ENCODE measurements around the gene SHD.
"Not testable (repeated sequence)": the region's sequence is repeated elsewhere in the genome, so short reads cannot be mapped to it uniquely, and the experiment has no call there.

The SHD gene

DNA sequence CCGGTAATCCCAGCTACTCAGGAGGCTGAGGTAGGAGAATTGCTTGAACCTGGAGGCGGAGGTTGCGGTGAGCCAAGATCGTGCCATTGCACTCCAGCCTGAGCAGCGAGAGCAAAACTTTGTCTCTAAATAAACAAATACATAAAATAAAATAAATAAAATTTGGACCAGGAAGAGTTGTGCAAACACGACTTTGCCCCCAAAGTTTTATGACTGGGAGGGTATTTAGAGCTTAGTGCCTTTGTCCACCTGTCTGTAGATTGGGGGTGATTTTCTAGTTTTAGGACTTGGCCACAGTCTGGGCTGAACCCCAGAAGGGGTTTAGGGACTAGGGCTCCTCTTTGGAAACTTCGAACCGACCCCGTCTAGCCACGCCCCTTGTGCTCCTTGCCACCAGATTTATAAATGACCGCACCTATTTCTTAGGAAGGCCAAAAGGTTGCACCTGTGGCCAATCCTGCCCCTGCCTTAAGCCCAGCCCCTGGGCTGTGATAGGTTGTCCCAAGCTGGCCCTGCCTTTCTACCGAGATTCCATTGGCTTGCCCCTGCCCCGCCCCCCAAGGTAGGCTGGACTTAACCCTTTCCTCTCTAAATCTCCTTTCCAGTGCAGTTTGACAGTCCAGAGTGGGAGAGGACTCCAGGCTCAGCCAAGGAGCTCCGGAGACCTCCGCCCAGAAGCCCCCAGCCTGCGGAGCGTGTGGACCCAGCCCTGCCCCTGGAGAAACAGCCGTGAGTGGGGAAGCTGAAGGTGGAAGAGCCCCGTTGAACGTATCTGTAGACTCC lies 5.3 kb downstream of the SHD start:
- H4K8ac ChIP-seq (ENCODE audit: low read depth, low read length): no peak overlapping the region
- H2AK5ac ChIP-seq (ENCODE audit: low read depth, low read length): no peak overlapping the region
- no peaks in the 10 kb centered on the region for H3K9me3 ChIP-seq (replicated peaks in 1 of 2; ENCODE audit: control insufficient read depth in 2 of 2, insufficient read depth in 1 of 2, low read depth in 1 of 2, low read length in 2 of 2)
- H2BK5ac ChIP-seq (ENCODE audit: low read length): no peak overlapping the region
- H3K14ac ChIP-seq (ENCODE audit: low read length): no peak overlapping the region
- H2BK120ac ChIP-seq (ENCODE audit: low read depth, low read length): no peak overlapping the region
- no peak overlapping the region for H2AFZ ChIP-seq (ENCODE audit: low read length)
- no peak overlapping the region for H4K91ac ChIP-seq (ENCODE audit: low read depth, low read length, poor library complexity)
- peaks cover 1 to 3% of the 10 kb centered on the region in 2 donors for H3K4me1 ChIP-seq (ENCODE audit: control insufficient read depth in 2 of 2, insufficient read depth in 1 of 2, low read depth in 1 of 2, low read length in 2 of 2)
- no peaks in the 10 kb centered on the region for H3K79me1 ChIP-seq (ENCODE audit: low read depth, low read length)
- peaks cover 0 to 37% of the 10 kb centered on the region in 2 donors for H3K36me3 ChIP-seq (replicated peaks in 1 of 2; ENCODE audit: control insufficient read depth in 2 of 2, insufficient read depth in 2 of 2, low read length in 2 of 2)
- no peak overlapping the region for H3K9ac ChIP-seq (ENCODE audit: low read depth, low read length, poor library complexity)
- WGBS, 2 donors (ENCODE audit: extremely low coverage in 2 of 2, insufficient read length in 2 of 2, insufficient replicate concordance in 1 of 2): no CpG with 5 or more reads among the region's 20 CpGs
- H3K4me3 ChIP-seq (ENCODE audit: low read length in 2 of 2): no peak overlapping the region
- peak overlapping the region; percentile 33 for H3K4me2 ChIP-seq (ENCODE audit: insufficient read depth, low read length, poor library complexity, severe bottlenecking)
- H3K27me3 ChIP-seq (ENCODE audit: control insufficient read depth in 3 of 3, insufficient read depth in 3 of 3, low read depth in 1 of 3, low read length in 3 of 3): peaks cover 0 to 32% (median 11%) of the 10 kb centered on the region in 3 experiments
- H3K23ac ChIP-seq (ENCODE audit: low read depth, low read length, poor library complexity): no peak overlapping the region
- H2BK12ac ChIP-seq (ENCODE audit: low read length): no peak overlapping the region
- no peak overlapping the region for H2BK15ac ChIP-seq (ENCODE audit: low read length)
- peak overlapping the region; percentile 28 for H3K18ac ChIP-seq (ENCODE audit: low read length)
- no peak overlapping the region for H3K27ac ChIP-seq (replicated peaks; ENCODE audit: low read length)
- DNase-seq (ENCODE audit: low spot score): no peak
- H3K4ac ChIP-seq (ENCODE audit: low read length): no peak overlapping the region

DNA sequence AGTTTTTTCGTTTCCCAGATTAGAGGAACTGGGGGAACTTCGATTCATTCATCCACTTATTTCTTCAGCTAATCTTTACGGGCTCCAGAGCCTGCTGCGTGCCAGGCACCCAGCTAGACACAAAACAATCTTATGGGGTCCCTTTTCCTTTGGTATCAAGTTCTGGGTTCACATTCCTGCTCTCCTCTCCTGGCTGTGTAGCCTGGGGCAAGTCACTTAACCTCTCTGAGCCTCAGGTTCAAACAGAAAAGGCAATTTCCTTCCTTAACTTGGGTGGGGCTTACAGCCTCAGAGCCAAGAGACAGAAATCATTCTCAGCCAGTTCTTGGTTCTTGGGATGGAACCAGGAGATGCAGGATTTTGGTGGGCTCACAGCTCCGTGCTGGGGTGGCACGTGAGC lies 5.9 kb downstream of the SHD start:
- H2BK12ac ChIP-seq (ENCODE audit: low read length): no peak overlapping the region
- no peak overlapping the region for H2AFZ ChIP-seq (ENCODE audit: low read length)
- no peak overlapping the region for H2AK5ac ChIP-seq (ENCODE audit: low read depth, low read length)
- no peak overlapping the region for H3K27ac ChIP-seq (replicated peaks; ENCODE audit: low read length)
- no peak overlapping the region for H3K14ac ChIP-seq (ENCODE audit: low read length)
- DNase-seq (ENCODE audit: low spot score): no peak
- H3K36me3 ChIP-seq (replicated peaks in 1 of 2; ENCODE audit: control insufficient read depth in 2 of 2, insufficient read depth in 2 of 2, low read length in 2 of 2): peaks cover 0 to 38% of the 10 kb centered on the region in 2 donors
- H4K91ac ChIP-seq (ENCODE audit: low read depth, low read length, poor library complexity): no peak overlapping the region
- no peak overlapping the region for H3K4ac ChIP-seq (ENCODE audit: low read length)
- no peaks in the 10 kb centered on the region for H3K79me1 ChIP-seq (ENCODE audit: low read depth, low read length)
- H3K18ac ChIP-seq (ENCODE audit: low read length): no peak overlapping the region
- peaks cover 1 to 3% of the 10 kb centered on the region in 2 donors for H3K4me1 ChIP-seq (ENCODE audit: control insufficient read depth in 2 of 2, insufficient read depth in 1 of 2, low read depth in 1 of 2, low read length in 2 of 2)
- H3K23ac ChIP-seq (ENCODE audit: low read depth, low read length, poor library complexity): no peak overlapping the region
- H3K9me3 ChIP-seq (replicated peaks in 1 of 2; ENCODE audit: control insufficient read depth in 2 of 2, insufficient read depth in 1 of 2, low read depth in 1 of 2, low read length in 2 of 2): no peaks in the 10 kb centered on the region
- no peak overlapping the region for H3K4me3 ChIP-seq (ENCODE audit: low read length in 2 of 2)
- H3K4me2 ChIP-seq (ENCODE audit: insufficient read depth, low read length, poor library complexity, severe bottlenecking): no peak overlapping the region
- WGBS, 2 donors (ENCODE audit: extremely low coverage in 2 of 2, insufficient read length in 2 of 2, insufficient replicate concordance in 1 of 2): no CpG with 5 or more reads among the region's 6 CpGs
- no peak overlapping the region for H2BK120ac ChIP-seq (ENCODE audit: low read depth, low read length)
- H2BK5ac ChIP-seq (ENCODE audit: low read length): no peak overlapping the region
- H3K9ac ChIP-seq (ENCODE audit: low read depth, low read length, poor library complexity): peak overlapping the region; percentile 25
- H2BK15ac ChIP-seq (ENCODE audit: low read length): no peak overlapping the region
- H3K27me3 ChIP-seq (ENCODE audit: control insufficient read depth in 3 of 3, insufficient read depth in 3 of 3, low read depth in 1 of 3, low read length in 3 of 3): peaks cover 0 to 26% (median 5%) of the 10 kb centered on the region in 3 experiments
- no peak overlapping the region for H4K8ac ChIP-seq (ENCODE audit: low read depth, low read length)

DNA sequence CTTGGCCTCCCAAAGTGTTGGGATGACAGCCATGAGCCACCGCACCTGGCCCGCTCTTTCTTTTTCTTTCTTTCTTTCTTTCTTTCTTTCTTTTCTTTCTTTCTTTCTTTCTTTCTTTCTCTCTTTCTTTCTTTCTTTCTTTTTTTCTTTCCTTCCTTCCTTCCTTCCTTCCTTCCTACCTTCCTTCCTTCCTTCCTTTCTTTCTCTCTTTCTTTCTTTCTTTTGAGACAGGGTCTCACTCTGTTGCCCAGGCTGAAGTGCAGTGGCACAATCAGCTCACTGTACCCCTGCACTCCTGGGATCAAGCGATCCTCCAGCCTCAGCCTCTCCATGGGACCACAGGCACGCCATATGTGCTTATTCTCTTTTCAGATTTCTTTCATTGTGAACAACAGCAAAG lies 7.1 kb downstream of the SHD start:
- not testable (repeated sequence) for H3K9me3 ChIP-seq (replicated peaks in 1 of 2; ENCODE audit: control insufficient read depth in 2 of 2, insufficient read depth in 1 of 2, low read depth in 1 of 2, low read length in 2 of 2); H3K23ac ChIP-seq (ENCODE audit: low read depth, low read length, poor library complexity)
- no CpG with 5 or more reads among the region's 4 CpGs for WGBS, 2 donors (ENCODE audit: extremely low coverage in 2 of 2, insufficient read length in 2 of 2, insufficient replicate concordance in 1 of 2)

DNA sequence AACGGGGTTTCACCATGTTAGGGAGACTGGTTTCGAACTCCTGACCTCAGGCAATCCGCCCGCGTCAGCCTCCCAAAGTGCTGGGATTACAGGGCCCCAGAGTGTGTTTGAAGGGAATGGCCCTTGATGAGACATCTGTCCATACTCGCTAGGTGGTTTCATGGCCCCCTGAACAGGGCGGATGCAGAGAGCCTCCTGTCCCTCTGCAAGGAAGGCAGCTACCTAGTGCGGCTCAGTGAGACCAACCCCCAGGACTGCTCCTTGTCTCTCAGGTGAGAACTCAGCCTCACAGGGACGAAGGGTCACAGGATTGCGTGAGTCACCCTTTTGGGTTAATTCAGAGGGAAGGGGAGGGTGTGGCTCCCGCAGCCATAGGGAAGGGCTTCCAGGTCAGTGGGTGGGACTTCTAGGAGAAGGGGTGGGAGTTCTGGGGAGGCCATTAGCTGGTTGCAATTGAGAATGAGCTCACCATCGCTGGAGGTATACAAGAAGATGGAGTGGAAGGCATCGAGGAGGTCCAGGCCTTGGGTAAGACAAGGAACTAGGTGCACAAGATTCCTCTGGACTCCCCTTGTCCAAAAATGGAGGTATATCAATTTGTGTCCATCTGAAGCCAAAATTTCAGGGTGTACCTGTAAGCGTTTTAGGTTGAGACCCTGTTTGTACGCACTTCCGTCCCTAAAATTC lies 9.2 kb downstream of the SHD start:
- Histone ChIP-seq H4K91ac (ENCODE audit: low read depth, low read length, poor library complexity) (no peak overlapping the region), H3K27me3 (ENCODE audit: control insufficient read depth in 3 of 3, insufficient read depth in 3 of 3, low read depth in 1 of 3, low read length in 3 of 3) (peaks cover 0 to 3% (median 0%) of the 10 kb centered on the region in 3 experiments), H3K4me3 (ENCODE audit: low read length in 2 of 2) (no peak overlapping the region), H2BK120ac (ENCODE audit: low read depth, low read length) (no peak overlapping the region), H2AFZ (ENCODE audit: low read length) (no peak overlapping the region), H3K27ac (replicated peaks; ENCODE audit: low read length) (no peak overlapping the region), H3K4me1 (ENCODE audit: control insufficient read depth in 2 of 2, insufficient read depth in 1 of 2, low read depth in 1 of 2, low read length in 2 of 2) (peaks cover 7 to 9% of the 10 kb centered on the region in 2 donors), H4K8ac (ENCODE audit: low read depth, low read length) (no peak overlapping the region), H3K18ac (ENCODE audit: low read length) (no peak overlapping the region), H2AK5ac (ENCODE audit: low read depth, low read length) (no peak overlapping the region), H3K9ac (ENCODE audit: low read depth, low read length, poor library complexity) (no peak overlapping the region), H3K36me3 (replicated peaks in 1 of 2; ENCODE audit: control insufficient read depth in 2 of 2, insufficient read depth in 2 of 2, low read length in 2 of 2) (peaks cover 0 to 37% of the 10 kb centered on the region in 2 donors), H3K23ac (ENCODE audit: low read depth, low read length, poor library complexity) (peak overlapping the region; percentile 58), H3K4me2 (ENCODE audit: insufficient read depth, low read length, poor library complexity, severe bottlenecking) (no peak overlapping the region), H2BK15ac (ENCODE audit: low read length) (no peak overlapping the region), H3K14ac (ENCODE audit: low read length) (no peak overlapping the region), H2BK12ac (ENCODE audit: low read length) (no peak overlapping the region), H2BK5ac (ENCODE audit: low read length) (no peak overlapping the region), H3K9me3 (replicated peaks in 1 of 2; ENCODE audit: control insufficient read depth in 2 of 2, insufficient read depth in 1 of 2, low read depth in 1 of 2, low read length in 2 of 2) (no peaks in the 10 kb centered on the region), H3K79me1 (ENCODE audit: low read depth, low read length) (no peaks in the 10 kb centered on the region), H3K4ac (ENCODE audit: low read length) (no peak overlapping the region)
- no peak for DNase-seq (ENCODE audit: low spot score)
- WGBS, 2 donors (ENCODE audit: extremely low coverage in 2 of 2, insufficient read length in 2 of 2, insufficient replicate concordance in 1 of 2): no CpG with 5 or more reads among the region's 16 CpGs

More for the DNA sequence above, 7.1 kb downstream of the SHD start:
- H2BK5ac ChIP-seq (ENCODE audit: low read length); H3K4me1 ChIP-seq (ENCODE audit: control insufficient read depth in 2 of 2, insufficient read depth in 1 of 2, low read depth in 1 of 2, low read length in 2 of 2); H3K4me3 ChIP-seq (ENCODE audit: low read length in 2 of 2); H3K4ac ChIP-seq (ENCODE audit: low read length); H3K27ac ChIP-seq (replicated peaks; ENCODE audit: low read length); H2BK15ac ChIP-seq (ENCODE audit: low read length); H2BK120ac ChIP-seq (ENCODE audit: low read depth, low read length); H2AFZ ChIP-seq (ENCODE audit: low read length); H3K79me1 ChIP-seq (ENCODE audit: low read depth, low read length); H2AK5ac ChIP-seq (ENCODE audit: low read depth, low read length); DNase-seq (ENCODE audit: low spot score); H3K9ac ChIP-seq (ENCODE audit: low read depth, low read length, poor library complexity); H3K18ac ChIP-seq (ENCODE audit: low read length); H2BK12ac ChIP-seq (ENCODE audit: low read length); H4K91ac ChIP-seq (ENCODE audit: low read depth, low read length, poor library complexity); H4K8ac ChIP-seq (ENCODE audit: low read depth, low read length); H3K14ac ChIP-seq (ENCODE audit: low read length); H3K4me2 ChIP-seq (ENCODE audit: insufficient read depth, low read length, poor library complexity, severe bottlenecking): not testable (repeated sequence)
- Histone ChIP-seq H3K36me3 (replicated peaks in 1 of 2; ENCODE audit: control insufficient read depth in 2 of 2, insufficient read depth in 2 of 2, low read length in 2 of 2) (peaks cover 0 to 44% of the 10 kb centered on the region in 2 donors), H3K27me3 (ENCODE audit: control insufficient read depth in 3 of 3, insufficient read depth in 3 of 3, low read depth in 1 of 3, low read length in 3 of 3) (peaks cover 0 to 14% (median 0%) of the 10 kb centered on the region in 3 experiments)
